Testis (tissue), 2 donors: ENCODE results near the gene NHERF1.

Experiments
- POLR2A ChIP-seq: fragments of 450-650 bp; IDR thresholded peaks from one replicate; pipeline ENCODE4 v1.6.1; 2017; ENCODE audit warnings: antibody characterized with exemption, mild to moderate bottlenecking, moderate library complexity
- TF ChIP-seq, protein P1 (sequence below), 3 experiments: fragments of 450-650 bp in 2 of 3; fragments of 200-600 bp in 1 of 3; sonication (generic) in 1 of 3; IDR thresholded peaks; one replicate each; pipeline ENCODE4 v1.5.1; 2016 to 2019; ENCODE audit warnings: antibody characterized with exemption in 3 of 3, mild to moderate bottlenecking in 2 of 3, moderate library complexity in 1 of 3

- TF ChIP-seq POLR2A, result no peak
- TF ChIP-seq, protein P1, sequence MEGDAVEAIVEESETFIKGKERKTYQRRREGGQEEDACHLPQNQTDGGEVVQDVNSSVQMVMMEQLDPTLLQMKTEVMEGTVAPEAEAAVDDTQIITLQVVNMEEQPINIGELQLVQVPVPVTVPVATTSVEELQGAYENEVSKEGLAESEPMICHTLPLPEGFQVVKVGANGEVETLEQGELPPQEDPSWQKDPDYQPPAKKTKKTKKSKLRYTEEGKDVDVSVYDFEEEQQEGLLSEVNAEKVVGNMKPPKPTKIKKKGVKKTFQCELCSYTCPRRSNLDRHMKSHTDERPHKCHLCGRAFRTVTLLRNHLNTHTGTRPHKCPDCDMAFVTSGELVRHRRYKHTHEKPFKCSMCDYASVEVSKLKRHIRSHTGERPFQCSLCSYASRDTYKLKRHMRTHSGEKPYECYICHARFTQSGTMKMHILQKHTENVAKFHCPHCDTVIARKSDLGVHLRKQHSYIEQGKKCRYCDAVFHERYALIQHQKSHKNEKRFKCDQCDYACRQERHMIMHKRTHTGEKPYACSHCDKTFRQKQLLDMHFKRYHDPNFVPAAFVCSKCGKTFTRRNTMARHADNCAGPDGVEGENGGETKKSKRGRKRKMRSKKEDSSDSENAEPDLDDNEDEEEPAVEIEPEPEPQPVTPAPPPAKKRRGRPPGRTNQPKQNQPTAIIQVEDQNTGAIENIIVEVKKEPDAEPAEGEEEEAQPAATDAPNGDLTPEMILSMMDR (IDR thresholded peaks at IDR 0.05), result no peak
Measured at GRCh38 chr17:74777901-74778515, 29.6 kb downstream of the NHERF1 start.
